Effector CD4-positive, alpha-beta T cell (primary cell): ENCODE measurements around the gene MACROD2.

Source experiments
- DNase-seq: peaks from one replicate; pipeline ENCODE4 v3.0.0-alpha.2; 2020

Gene MACROD2

DNA sequence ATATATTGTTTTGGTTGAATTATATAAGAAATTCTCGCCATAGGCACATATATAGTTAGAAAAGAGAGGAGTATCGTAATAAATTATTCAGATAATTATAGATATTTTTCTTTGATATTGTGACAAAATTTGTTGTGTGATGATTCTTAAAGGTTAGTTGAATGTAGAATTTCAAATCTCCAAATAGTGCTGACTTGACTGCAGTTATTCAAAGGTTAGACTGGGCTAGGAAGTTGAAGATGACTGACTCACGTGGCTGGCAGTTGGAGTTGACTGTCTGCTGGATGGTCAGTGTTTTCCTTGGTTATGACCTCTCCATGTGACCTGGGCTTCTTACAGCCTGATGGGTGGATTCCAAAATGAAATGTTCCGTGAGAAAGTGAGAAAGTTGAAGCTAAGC lies 286.8 kb downstream of the MACROD2 start:
- DNase-seq, result no peak

DNA sequence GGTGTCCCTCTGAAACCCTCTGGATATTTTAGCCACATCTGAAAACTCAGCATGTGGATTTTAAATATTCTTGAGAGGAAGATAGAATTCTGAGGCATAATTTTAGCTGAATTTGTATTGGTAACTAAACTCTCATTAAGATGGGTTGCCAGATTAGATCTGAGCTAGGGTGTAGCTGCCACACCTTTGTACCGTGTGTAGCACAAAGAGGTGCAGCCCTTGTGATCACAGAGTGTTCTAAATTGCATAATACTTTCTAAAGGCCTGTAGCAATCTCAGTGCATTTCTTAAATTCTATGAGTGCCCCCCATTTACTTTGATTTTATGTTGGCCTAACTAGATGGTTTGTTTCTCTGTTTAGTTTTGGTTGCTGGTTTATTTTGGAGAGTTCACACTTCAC lies 289.1 kb downstream of the MACROD2 start:
- DNase-seq, result no peak

DNA sequence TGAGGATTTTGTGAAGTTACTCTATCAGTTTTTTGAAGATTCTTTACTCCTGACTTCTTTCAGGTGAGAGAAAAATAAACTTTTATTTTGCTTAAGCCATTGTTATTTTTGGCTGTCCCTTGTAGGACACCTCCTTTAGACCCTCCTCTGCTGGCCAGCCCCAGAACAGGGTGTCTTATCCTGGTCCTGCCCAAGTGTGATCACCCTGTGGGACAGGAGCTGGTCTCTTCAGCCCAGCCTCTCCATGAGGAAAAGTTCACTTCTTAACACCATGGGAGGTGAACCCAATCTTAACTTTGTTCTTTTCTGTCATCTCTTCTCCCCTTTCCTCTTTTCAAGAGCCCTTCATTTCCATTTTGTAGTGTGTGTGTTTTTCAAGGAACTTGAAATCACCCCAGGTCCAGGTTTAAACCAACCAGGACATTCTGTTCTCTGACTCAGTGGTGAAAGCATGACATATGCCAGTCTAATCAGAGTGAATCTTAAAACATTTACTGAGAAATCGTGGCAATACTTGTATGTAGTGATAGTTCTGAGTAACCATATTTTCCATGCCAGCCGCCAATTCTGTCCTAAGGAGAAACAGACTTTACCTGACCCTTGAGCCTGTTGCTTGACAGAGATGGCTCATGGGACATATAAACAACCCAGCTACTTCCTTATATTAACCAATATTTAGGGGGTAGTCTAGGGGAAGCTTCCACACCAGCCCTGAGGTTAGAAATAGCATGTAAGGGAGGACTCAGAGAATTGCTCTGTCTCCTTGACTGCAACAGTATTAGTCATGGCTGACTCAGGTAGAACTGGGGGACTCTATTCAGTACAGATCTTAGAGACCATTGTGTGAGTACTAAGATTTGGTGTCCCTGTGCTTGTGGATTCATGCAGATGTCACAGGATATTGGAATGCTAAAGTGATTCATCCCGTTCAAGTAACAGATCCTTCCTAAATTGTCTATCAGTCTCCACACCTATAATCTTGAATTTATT lies 293.3 kb downstream of the MACROD2 start:
- no peak for DNase-seq

DNA sequence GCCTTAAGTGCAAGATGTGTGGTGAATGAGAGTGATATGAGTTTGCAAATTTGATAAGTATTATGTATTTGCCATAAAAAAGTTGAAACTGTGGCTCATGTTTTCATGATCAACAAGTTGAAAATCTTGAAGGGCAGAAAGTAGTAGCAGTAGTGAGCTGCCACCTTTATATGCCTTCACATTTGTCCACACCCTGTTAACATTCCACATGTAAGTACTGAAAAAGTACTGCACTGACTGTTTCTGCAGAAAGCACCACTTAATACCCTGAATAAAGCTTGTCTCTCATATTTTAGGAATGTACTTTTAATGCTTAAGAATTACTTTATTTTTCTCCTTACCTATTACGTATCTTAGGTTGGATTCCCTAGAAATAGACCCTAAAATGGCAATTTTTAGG lies 296.2 kb downstream of the MACROD2 start:
- no peak for DNase-seq

DNA sequence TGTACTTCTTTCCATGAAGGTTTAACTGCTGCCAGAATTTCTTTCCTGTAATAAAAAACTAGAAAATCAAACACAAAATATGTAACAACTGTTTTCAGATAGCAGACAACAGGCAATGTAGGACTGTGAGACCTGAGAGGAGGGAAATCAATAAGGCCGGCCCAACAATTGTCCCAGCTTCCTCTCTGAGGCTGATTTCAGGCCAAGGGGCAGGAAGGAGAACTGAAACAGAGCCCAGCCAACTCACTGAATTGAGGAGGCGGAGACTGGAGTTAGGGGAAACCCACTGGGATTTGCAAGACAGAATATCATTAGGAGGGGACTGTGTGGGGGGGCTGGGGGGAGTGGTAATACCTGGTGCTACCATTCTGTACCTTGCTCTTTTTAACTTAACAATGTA lies 299.9 kb downstream of the MACROD2 start:
- DNase-seq, result no peak

DNA sequence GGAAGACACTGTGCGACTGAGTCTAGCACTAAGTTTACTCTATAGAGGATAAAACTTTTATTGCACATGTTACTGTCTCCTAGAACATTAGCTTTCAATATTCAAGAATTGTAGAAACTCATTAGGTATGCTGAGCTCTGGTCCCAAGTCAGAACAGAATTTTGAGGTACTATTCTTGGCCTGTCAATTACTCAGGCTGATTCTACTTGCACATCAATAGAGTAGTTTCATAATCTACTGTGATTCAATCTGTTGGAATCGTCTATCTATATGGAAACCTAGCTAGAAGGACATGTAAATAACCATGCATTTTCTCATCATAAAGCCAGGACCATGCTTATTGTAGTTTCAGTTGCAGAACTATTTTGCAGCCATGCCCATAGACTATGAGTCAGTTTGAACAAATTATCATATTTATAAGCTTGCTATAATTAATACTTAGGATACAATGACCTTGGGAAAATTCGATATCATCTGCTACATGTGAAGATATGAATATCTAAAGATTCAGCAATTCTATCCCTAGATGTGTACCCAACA lies 300.5 kb downstream of the MACROD2 start:
- DNase-seq, result no peak

DNA sequence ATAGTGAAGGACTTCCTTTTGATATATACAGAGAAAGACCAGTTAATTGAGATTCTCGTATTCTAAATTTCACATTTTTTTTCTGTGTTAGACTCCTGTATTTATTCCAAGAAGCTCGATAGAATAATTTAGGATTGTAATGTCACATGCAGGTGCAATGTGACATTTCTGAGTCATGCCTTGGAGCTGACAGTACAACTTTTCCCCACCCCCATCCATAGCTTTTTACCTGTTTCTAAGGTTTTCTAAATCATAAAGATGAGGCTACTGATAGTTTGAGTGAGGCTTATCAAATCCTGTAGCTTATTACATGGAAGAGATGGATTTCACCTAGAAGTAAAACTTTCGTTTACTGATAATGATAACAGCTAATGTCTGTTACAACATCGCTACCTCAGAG lies 304.5 kb downstream of the MACROD2 start:
- no peak for DNase-seq

DNA sequence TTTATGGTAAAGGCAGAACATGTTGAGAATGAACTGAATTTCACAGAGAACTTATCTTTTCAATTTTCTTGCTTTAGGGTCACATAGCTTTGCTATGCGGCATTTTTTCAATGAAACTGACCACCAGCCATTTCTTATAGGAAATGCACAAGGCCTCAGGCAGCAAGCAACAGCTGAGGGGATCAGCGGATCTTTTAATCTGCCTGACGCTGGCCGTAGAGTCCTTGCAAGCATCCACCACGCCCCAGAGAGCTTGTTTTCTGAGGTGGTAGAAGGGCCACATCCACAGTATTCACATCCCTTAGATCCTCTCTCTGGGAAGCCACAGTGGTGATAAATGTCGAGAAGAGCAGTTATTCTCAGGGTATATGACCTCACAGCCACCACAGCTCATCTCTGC lies 307.8 kb downstream of the MACROD2 start:
- DNase-seq, result no peak

DNA sequence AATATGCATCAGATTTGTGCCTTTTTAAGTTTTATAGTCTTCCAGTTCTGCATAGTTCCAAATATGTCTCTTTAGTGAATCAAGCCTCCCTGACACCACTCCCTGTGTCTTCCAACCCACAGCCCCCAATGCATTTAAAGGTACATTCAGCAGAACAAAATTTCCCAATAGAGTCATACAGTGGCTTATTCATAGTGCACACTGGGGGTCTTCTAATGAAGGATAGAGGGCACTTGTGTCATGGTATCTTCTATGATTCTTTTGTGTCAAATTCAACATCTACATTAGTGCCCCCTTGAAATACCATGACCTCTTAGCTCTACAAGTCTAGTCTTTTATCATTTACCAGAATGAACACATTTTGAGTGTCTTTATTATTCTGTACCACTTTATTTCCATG lies 308.3 kb downstream of the MACROD2 start:
- DNase-seq, result no peak

DNA sequence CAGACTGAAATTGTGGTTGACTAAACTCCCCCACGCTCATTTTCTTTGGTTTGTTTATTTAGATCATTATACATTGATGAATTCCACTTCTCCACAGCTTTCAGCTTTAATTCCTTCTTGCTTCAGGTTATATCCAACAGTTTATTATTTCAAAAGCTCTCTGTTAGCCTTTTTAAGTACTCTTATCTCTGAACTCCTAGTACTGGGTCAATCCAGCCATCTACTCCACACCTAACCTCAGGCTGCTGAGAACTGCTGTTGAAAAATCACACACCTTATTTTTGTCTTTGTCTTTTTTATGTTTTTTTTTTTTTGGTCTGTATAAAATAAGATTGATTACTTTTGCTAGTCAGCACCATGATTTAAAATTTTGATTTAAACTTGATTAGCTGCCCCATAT lies 309.2 kb downstream of the MACROD2 start:
- DNase-seq, result no peak

DNA sequence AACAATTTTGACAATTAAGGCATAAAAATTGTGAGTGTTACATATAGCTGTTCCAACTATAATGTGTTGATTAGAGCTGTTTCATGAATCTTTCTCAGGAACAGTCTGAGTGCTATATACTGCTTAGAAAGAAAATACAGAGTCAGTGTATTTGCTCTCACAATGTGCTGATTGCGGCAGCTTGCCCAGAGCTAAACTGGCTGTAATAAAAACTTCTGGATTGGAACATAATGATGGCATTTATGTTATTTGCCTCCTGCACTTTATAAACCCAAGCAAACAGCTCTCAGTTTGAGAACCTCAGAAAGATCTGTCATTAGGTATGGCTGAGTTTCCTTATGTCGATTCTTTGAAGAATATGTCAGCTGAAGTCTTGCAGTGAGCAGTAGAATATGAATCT lies 312.6 kb downstream of the MACROD2 start:
- no peak for DNase-seq

DNA sequence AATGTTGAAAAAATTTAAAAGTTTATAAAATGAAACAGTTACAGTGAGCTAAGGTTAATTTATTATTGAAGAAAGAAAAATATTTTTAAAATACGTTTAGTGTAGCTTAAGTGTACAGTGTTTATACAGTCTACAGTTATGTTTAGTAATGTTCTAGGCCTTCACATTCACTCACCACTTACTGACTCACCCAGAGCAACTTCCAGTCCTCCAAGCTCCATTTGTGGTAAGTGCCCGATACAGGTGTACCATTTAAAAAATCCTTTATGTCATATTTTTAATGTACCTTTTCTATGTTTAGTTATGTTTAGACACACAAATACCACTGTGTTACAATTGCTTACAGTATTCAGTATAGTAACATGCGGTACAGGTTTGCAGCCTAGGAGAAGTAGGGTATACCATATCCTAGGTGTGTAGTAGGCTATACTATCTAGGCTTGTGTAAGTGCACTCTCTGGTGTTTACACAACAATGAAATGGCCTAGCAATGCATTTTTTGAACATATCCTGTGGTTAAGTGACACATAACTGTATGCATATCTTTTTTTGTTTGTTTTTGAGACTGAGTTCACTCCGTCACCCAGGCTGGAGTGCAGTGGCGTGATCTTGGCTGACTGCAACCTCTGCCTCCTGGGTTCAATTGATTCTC lies 315.8 kb downstream of the MACROD2 start:
- no peak for DNase-seq

DNA sequence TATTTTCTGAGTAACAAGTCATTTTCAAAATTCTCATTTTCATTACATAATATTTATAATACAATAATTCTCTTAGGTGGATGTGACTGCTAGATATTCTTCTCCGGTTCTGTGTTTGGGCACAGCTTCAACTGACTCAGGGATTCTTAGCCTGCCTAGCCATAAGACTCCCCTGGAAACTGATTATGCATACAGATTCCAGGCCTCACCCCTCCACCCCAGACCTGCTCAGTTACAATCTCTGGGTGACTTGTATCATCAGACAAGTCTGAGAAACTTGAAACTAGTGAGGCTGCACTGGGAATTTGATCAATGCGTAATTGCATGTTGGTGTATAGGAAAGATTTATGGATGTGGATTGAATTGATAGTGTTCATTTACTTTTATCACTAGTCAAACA lies 316.7 kb downstream of the MACROD2 start:
- DNase-seq, result no peak

DNA sequence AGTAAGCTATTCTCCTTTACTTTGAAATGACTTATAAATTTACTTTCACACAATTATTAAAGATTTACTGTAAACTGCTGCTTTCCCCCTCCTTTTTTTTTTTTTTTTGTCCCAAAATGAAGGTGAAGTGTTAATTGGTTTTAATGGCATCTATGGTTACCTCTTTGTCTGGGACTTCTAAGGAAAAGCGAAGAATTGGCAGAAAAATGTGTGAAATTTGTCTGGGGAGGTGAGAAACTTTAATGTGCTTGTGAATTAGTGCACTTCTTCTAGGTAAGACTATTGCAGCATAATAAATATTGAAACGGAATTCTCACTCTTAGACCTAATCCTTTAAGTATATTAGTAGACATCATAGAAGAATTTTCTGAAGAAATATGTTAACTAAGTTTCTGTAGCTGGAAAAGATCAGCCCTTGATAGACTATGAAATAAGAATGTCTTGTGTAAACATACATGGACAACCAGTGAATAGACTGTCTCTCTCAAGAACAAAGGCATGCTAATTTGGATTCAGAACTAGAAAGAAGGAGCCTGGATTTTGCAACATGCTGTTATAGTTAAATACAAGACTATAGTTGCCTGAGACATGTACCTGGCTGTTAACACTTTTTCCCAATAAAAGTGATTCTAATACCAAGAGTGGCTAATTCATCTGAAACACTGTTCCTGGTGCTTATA lies 318.2 kb downstream of the MACROD2 start:
- DNase-seq, result no peak

DNA sequence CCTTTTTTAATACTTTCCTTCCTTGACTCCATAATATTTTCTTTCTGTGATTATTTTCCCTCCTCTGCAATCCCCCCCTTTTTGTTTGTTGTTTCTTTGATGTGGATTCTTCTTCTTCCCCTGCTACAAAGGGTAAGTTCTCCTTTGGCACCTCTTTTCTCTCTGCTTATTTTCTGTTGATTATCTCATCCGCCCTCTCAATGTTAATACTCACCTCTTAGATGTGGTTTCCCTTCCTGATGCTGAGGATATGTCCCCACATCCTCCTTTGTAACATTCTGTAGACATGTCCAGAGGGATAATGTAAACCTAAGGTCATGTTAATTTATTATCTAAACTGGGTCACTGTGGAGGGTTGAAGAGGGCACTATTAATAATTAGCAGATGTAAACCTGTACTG lies 324.4 kb downstream of the MACROD2 start:
- no peak for DNase-seq

DNA sequence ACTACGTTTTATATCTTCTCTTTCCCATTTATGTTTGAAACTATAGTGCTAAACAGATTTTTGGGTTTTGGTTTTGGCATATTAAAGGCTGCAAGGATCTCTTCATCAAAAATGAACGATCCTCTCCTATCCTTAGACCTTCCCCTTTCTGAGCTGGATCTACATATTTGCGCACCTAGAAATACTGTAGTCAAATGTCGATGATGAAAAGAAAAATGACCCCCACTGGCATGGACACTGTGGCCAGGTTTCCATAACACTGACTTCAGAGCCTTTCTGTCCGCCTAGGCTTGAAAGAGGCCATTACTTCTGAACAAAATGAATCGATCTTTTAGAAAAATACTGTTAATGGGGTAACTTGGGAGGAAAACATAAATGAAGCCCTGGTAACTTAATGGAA lies 336.3 kb downstream of the MACROD2 start:
- no peak for DNase-seq

DNA sequence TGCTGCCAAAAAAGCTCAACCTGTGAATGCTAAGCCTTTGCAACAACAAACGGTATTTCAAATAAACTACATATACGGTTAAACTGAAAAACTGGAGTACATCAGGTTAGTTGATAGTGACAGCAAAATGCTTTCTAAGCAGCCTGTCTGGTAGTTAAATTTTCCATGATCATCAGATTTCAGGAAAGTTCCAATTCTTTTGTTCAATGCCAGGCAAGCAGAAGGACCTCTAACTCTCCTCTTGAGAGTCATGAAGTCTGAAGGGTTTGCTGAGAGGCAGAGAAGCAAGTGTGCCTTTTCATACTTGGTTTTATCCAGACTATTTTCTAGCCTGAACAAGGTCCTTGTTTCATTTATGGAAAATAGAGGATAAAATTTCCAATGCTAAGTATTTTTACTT lies 337.6 kb downstream of the MACROD2 start:
- no peak for DNase-seq

DNA sequence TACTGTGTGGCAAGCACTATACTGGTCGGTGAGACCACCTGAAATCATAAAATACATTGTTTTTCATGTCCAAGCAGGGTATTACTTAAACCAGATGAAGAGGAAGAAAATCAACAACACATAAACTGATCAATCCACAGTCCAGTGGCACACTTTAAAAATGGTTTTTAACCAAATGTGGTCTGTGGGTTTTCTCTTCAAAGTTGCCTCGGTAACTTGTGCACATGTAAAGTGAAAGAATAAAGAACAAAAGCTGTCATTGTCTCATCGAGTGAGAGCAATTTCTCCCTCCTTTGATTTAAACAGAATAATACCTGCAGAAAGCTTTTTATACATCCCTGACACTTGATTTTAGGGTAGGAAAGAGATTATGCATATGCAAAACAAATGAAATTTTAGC lies 338.4 kb downstream of the MACROD2 start:
- DNase-seq, result no peak

DNA sequence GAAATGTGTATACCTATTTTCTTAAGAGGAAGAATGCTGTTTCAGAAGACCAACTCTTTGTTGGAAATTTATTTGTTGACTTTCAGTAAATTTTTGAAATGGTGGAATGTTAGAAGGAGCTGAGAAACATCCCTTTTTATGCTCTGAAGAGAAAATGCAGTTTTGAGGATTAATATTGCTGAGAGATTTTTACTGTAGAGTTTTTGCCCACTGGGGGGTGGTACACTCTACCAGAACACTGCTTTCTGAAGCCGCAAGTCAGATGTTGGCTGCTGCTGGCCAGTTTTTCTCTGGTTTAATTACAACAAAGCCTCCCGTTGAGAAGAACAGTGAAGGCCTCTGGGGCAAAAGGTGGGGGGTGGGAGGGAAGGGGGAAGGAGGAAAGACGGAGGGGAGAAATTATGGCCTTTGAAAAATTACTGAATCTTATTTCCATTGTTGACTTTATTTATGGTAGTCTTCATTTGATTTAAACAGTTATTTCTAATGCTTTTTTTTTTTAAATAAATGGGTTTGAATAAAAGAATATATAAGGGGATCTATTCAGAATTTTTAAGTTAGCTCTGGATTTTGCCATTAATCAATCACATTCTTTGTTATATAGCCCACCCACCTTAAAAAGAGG lies 339.1 kb downstream of the MACROD2 start:
- no peak for DNase-seq

DNA sequence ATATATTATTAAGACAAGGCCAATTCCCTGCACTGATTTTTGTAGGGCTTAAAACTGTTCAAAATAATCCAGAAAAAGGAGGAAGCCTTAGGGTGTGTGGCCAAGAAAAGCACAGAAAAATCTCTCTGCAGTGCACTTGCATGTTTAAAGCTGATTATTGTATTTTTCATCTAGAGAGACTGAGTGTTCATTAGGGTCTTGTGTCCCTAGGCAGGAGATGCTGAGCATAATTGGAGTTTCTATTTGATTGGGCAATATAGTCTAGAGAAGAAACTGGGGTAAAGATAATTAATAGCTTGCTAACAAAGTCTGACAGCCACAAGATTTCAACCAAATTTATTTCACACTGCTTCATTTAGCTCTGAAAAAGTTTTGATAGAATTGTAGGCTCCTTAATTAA lies 339.7 kb downstream of the MACROD2 start:
- DNase-seq, result no peak

DNA sequence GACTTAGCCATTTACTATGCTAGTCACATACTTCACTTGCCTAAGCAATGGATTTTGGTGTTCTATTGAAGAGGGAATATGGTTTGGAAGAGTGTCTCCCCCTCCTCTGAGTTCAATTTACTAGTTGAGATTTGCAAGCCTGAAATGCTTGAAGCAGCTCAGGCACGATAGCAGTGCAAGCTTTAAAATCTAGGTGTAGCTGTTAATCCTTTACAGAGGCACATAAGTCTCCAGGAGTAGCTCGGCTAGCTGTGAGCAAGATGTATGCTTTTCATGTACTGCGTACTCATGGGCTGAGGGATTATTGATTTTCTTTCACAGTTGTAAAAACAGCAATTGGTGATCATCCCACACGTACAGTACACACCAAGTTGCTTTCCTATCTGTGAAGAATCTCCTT lies 341.4 kb downstream of the MACROD2 start:
- DNase-seq, result no peak

DNA sequence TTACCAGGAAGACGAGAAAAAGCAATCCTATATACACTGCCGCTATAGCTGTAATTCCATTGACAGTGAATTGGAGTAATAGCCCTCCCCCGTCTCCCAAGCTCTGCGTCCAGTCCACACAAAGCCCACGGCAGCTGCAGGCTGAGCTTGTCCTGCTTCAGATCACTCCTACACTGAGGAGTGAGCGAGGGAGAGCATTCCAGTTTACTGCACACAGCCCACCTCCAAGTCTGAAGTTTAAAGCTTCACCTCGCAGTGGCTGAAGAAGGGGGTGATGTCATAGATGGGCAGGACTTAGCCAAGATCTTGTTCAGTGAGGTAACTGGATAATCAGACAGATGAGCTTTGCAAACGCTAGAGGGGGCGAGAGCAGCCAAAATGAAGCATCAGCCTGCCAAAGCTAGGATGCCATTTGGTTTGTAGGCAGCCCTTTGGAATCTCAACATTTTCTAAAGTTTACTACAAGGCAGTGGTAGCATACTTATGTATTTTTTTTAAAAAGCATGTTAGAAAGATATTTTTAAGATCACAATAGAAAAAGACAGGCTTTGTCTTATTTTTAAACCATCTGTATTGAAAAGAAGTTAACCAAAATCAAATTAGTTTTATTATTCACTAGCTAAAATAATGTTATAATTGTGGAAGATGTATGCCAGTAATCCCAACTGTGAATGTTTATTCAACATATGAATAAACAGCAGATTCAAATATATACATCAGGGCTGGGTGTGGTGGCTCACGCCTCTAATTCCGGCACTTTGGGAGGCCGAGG lies 342.3 kb downstream of the MACROD2 start, which contains the start of gene FLRT3:
FLRT3 (minus strand) TSS at position 213 of the 772 bp plus-strand sequence. CDS start 10,106 bp downstream, outside the sequence.
- DNase-seq, result no peak
